SJSA1 (cell line): ENCODE measurements around the gene RHNO1. TPM values are rescaled to one million over a fixed set of nuclear protein-coding genes. Genes with fewer than 3 reads are reported as not detected.
A peak's percentile ranks its signal among the peaks of the same experiment; 100 is the strongest.

Source experiments
- DNase-seq, 2 experiments: peaks; one replicate each; pipeline ENCODE4 v3.0.0-alpha.2; 2015 to 2020; ENCODE audit warnings: low spot score in 2 of 2, low read depth in 1 of 2
- H3K27ac ChIP-seq: fragments of 250-450 bp; sonication (Bioruptor Pico); 2 replicates; pipeline ENCODE4 v1.5.1; 2020; ENCODE audit warnings: mild to moderate bottlenecking, moderate library complexity
- H3K27me3 ChIP-seq: fragments of 250-450 bp; sonication (Bioruptor Pico); replicated peaks from 2 replicates; pipeline ENCODE4 v1.5.1; 2020; ENCODE audit warnings: mild to moderate bottlenecking, moderate library complexity
- H3K36me3 ChIP-seq: fragments of 250-450 bp; sonication (Bioruptor Pico); 2 replicates; pipeline ENCODE4 v1.5.1; 2020; ENCODE audit warnings: mild to moderate bottlenecking
- H3K4me1 ChIP-seq: fragments of 250-450 bp; sonication (Bioruptor Pico); replicated peaks from 2 replicates; pipeline ENCODE4 v1.6.1; 2021; ENCODE audit warnings: mild to moderate bottlenecking
- H3K4me3 ChIP-seq: fragments of 250-450 bp; sonication (Bioruptor Pico); 2 replicates; pipeline ENCODE4 v1.5.1; 2020; ENCODE audit warnings: mild to moderate bottlenecking
- H3K9me3 ChIP-seq: fragments of 250-450 bp; sonication (Bioruptor Pico); replicated peaks from 2 replicates; pipeline ENCODE4 v1.5.1; 2020; ENCODE audit warnings: mild to moderate bottlenecking
- total RNA-seq: library from RNA; depleted of rRNA; stranded (reverse); fragments of >200 nt; shearing (Covaris generic); gene quantifications from 2 replicates; pipeline ENCODE4 v1.2.3, GENCODE V29; 2014; rRNA removed

RHNO1 gene, protein sequence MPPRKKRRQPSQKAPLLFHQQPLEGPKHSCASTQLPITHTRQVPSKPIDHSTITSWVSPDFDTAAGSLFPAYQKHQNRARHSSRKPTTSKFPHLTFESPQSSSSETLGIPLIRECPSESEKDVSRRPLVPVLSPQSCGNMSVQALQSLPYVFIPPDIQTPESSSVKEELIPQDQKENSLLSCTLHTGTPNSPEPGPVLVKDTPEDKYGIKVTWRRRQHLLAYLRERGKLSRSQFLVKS
- 48.1 and 58.1 TPM in 2 replicates for total RNA-seq

DNA sequence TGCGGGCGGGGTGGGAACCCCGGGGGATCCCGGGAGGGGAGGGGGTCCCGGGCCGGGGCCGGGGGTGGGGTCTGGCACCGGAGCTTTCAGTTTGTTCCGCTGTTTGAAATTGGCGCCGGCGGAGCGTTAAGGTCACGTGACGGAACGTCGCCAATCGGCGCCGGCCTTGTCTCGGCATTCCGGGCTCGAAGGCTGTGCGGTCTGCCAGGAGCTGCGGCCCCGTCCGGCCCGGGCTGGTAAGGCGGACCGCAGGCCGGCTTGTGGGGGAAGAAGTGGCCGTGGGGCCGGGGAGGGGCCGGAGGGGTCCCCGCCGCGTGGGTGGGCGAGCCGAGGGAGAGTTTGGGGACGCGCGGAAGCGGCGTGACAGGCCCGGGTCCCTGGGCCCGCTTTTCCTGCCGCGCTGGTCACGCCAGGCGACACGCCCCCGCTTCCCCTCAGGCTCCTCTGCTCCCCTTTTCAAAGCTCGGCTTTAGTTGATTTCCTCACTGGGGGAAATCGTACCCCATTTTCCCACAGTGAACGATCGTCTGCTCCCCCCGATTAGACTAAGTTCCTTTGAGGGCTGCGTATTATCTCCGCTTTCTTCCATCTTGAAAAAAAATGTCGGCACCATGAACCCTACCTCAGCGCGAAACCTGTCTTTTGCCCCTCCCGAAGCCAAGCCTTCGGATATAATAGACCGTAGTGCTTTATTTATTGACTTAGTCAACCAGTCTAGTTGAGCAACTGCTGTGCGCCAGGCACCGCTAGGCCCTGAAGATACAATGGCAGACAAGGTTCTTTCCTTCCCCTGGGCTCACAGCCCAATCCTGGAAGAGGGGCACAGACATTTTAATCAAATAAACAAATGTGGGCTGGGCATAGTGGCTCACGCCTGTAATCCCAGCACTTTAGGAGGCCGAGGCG, at the start of gene RHNO1, which contains the start of gene FOXM1:
Gene RHNO1, plus strand, starts transcription at position 177 of the 906 bp plus-strand sequence. CDS start 8,144 bp downstream, outside the sequence.
Gene FOXM1, minus strand, starts transcription at position 128 of the 906 bp plus-strand sequence. CDS start 2,696 bp downstream, outside the sequence.
- DNase-seq = peak; percentile 95 to 96
- Histone ChIP-seq H3K27ac (peak within 1 kb of the TSS; percentile 99), H3K36me3 (peaks cover 65% of the 10 kb centered on the region), H3K4me3 (peak within 1 kb of the TSS; percentile 96), H3K27me3 (no peaks in the 10 kb centered on the region), H3K4me1 (peaks cover 17% of the 10 kb centered on the region), H3K9me3 (no peaks in the 10 kb centered on the region)

DNA sequence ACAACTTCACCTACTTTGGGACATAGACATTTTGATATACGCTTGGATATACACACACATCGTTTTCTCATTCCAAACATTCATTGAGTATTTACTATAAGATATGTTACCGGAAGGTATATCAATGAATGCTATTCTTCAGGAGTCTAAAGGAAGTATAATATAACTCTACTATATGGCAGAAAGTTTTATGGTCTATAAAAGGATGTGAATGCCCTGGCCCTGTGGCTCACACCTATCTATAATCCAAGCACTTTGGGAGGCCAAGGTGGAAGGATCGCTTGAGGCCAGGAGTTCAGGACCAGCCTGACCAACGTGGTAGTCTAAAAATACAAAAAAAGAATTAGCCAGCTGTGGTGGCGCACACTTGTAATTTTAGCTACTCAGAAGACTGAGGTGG, 47.7 kb upstream of the RHNO1 start:
- no peak overlapping the region for H3K4me3 ChIP-seq
- H3K27me3 ChIP-seq = no peaks in the 10 kb centered on the region
- H3K4me1 ChIP-seq = peaks cover 8% of the 10 kb centered on the region
- H3K27ac ChIP-seq = no peak overlapping the region
- no peak for DNase-seq
- peaks cover 48% of the 10 kb centered on the region for H3K36me3 ChIP-seq
- H3K9me3 ChIP-seq = no peaks in the 10 kb centered on the region

DNA sequence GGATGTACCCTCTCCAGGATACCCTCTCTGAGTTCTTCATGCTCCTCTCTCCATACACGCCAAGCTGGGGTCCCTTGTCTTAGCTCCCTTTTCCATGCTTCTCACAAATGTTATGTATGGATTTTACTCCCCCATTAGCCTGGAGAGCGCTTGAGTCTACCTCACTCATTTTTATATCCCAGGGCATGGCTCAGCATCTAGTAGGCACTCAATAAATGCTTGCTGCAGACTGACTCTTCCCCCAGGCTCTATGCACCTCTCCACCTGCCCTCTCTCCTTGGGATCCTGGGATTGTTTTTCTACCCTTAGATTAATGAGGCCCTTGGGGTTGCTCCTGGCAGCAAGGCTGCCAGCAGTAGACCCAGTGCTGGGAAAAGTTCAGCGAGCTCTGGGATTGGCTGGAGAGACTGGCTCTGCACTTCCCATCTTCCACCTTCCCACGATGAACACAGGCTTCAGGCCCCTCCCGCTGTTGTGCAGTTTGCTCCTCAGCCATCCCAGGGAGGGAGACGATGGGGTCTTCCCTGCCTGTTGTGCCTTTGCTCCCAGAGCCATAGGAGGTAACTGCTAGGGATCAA, 44.4 kb upstream of the RHNO1 start:
- Histone ChIP-seq H3K9me3 (no peaks in the 10 kb centered on the region), H3K27ac (no peak overlapping the region), H3K4me1 (peaks cover 16% of the 10 kb centered on the region), H3K27me3 (no peaks in the 10 kb centered on the region), H3K4me3 (no peak overlapping the region), H3K36me3 (peaks cover 17% of the 10 kb centered on the region)
- DNase-seq = no peak

DNA sequence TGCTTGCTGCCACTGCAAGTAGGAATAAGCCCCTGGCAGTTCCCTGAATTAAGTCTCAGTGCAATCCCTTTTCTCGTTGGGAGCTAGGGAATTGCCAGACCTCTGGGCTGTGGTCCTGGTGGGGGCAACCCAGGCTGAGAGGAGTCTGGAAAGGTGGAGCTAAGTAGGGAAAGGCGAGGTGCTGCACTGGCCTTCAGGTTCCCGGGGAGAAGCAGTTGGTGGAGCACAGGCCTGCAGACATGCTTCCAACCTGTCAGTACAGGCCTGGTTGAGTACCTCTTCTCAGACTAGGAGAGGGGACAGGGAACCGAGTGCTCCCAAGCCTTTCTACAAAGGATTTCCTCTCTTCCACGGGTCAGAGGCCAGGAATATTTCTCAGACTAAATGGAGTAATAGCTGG, 43.7 kb upstream of the RHNO1 start:
- H3K4me1 ChIP-seq = peaks cover 16% of the 10 kb centered on the region
- peaks cover 10% of the 10 kb centered on the region for H3K36me3 ChIP-seq
- H3K4me3 ChIP-seq = no peak overlapping the region
- no peaks in the 10 kb centered on the region for H3K9me3 ChIP-seq
- no peak for DNase-seq
- H3K27ac ChIP-seq = no peak overlapping the region
- H3K27me3 ChIP-seq = no peaks in the 10 kb centered on the region

DNA sequence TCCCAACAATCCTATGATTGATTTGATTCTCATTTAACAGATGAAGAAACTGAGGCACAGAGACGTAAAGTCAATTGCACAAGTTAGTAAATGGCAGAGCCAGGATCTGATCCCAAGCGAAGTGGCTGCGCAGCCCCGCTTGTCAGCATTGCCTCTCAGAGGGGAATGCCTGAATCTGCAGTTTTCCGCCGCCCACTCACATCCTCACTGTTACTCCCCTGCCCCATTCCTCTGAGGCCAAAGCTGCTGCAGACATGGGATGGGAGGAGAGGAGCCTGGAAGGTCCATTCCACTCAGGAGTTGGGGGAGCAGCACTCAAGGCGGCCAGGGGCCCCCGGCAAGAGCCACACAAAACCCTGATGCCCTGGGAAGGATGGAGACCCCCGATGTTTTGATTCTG, 43.2 kb upstream of the RHNO1 start:
- Histone ChIP-seq H3K9me3 (no peaks in the 10 kb centered on the region), H3K4me1 (peaks cover 16% of the 10 kb centered on the region), H3K27ac (no peak overlapping the region), H3K36me3 (peaks cover 5% of the 10 kb centered on the region; the same call in 1 of the 2 replicates), H3K4me3 (no peak overlapping the region), H3K27me3 (no peaks in the 10 kb centered on the region)
- DNase-seq = no peak

DNA sequence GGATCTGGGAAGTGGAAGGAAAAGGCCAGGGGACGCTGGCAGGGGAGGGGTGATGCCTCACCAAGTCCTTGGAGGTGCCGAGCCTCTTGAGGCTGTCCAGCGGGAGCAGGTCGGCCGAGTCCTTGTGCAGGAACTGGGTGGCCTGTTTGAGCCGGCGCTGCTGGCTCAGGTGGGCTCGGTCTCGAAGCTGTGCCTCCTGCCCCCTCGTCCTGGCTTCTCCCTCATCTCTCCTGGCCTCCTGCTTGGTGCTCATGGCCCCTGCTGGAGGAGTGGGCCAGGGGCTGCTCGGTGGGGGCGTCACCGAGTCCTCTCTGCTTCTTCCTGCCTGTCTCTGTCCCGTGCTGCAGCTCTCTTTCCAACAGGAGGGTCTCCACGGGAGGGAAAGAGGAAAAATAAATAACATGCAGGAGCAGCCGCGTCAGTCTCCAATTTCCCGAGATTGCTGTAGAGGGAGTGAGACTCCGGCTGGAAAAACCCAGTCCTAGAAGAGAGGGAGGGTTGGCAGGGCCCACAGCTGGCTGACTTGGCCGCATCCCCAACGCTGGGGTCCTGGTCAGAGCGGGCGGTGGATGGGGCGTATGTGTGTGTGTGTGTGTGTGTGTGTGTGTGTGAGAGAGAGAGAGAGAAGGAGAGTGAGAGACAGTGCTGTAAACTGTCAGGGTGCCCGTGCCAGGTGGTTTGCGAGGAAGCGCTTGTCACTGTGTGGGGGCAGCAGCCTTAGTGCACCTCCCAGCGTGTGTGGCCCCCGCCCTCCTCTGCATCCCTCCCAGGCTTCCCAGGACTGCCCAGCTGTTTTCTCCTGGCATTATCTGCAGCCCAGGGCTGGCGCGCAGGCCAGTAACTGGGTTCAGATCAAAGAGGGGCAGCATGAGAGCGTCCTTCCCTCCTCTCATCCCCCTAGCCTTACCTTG, 42.2 kb upstream of the RHNO1 start, which contains the start of gene NRIP2:
Gene NRIP2, minus strand, starts transcription at position 455 of the 911 bp plus-strand sequence. Its CDS starts 52 bp downstream, at position 403.
- Histone ChIP-seq H3K4me3 (no peak within 1 kb of the TSS), H3K36me3 (no peaks in the 10 kb centered on the region), H3K27me3 (no peaks in the 10 kb centered on the region), H3K27ac (no peak within 1 kb of the TSS), H3K4me1 (peaks cover 16% of the 10 kb centered on the region), H3K9me3 (no peaks in the 10 kb centered on the region)
- peak; percentile 59 to 60 for DNase-seq

DNA sequence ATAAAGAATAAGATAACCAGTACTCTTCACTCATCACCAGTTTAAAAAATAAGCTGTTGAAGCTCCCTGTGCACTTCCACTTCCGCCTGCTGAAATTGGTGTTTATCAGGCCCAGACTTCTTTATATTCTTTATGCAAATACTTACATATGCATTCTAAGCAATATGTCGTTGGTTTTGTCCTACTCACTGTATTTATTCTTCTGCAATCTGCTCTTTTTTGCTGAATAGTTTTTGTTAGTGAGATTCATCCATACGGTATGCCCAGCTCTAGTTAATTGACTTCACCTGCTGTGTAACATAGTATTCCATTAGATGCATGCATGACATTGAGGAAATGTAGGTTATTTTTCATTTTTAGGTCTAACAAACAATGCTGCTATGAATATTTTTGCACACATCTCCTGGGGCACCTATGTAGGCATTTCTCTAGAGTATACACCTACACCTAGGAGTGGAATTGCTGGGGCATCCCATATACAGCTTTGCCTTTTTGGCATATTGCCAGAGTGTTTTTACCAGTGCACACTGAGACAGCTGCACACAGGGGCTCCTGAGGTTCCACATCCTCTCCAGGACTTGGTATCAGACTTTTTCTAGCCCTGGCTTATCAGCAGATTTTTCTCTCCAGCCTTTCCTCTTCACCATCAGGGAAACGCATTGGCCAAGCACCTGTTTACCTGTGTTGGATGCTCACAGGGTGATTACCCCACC, 41.2 kb upstream of the RHNO1 start:
- H3K4me3 ChIP-seq = no peak overlapping the region
- no peaks in the 10 kb centered on the region for H3K9me3 ChIP-seq
- H3K36me3 ChIP-seq = no peaks in the 10 kb centered on the region
- no peak for DNase-seq
- H3K27ac ChIP-seq = no peak overlapping the region
- peaks cover 16% of the 10 kb centered on the region for H3K4me1 ChIP-seq
- no peaks in the 10 kb centered on the region for H3K27me3 ChIP-seq

DNA sequence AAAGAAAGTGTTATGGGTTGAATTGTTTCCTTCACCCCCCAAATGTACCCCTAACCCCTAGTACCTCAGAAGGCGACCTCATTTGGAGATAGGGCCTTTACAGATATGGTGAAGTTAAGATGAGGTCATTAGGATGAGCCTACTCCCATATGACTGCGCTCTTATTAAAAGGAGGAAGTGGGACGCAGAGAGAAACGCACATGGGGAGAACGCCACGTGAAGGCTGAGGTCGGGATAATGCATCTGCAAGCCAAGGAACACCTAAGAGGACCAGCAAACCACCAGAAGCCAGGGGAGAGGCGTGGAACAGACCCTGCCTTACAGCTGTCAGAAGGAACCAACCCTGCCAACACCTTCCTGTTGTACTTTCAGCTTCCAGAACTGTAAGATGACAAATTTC, 40.4 kb upstream of the RHNO1 start:
- no peaks in the 10 kb centered on the region for H3K27me3 ChIP-seq
- H3K4me1 ChIP-seq = peaks cover 16% of the 10 kb centered on the region
- H3K4me3 ChIP-seq = no peak overlapping the region
- no peaks in the 10 kb centered on the region for H3K9me3 ChIP-seq
- no peaks in the 10 kb centered on the region for H3K36me3 ChIP-seq
- DNase-seq = no peak
- H3K27ac ChIP-seq = no peak overlapping the region

DNA sequence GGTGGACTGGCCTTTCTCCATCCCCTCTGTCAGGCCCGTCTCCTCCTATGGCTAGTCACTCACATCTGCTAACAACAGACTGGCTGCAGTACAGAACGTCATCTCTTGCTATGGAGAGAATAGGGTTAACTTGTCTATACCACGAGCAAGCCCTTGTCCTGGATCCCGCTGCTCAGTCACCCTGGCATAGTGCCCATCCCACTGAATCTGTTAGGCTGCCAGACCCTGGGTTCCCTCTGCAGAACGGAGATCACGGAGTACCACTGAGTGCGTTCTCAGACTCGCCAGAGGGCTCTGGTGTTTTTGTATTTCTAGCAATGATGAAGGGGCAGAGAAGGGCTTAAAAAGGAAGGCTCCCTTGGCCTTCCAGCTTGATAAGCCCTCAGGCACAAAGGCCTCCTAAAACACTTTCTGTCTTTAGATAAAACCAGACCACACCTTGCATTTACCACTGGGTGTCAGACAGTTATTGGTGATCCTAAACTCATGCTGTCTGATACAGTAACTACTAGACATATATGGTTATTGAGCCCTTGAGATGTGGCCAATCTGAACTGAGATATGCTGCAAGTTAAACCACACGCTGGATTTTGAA, 35.9 kb upstream of the RHNO1 start:
- no peaks in the 10 kb centered on the region for H3K36me3 ChIP-seq
- peaks cover 24% of the 10 kb centered on the region for H3K4me1 ChIP-seq
- DNase-seq = no peak
- H3K4me3 ChIP-seq = no peak overlapping the region
- H3K27me3 ChIP-seq = no peaks in the 10 kb centered on the region
- H3K9me3 ChIP-seq = no peaks in the 10 kb centered on the region
- no peak overlapping the region for H3K27ac ChIP-seq

DNA sequence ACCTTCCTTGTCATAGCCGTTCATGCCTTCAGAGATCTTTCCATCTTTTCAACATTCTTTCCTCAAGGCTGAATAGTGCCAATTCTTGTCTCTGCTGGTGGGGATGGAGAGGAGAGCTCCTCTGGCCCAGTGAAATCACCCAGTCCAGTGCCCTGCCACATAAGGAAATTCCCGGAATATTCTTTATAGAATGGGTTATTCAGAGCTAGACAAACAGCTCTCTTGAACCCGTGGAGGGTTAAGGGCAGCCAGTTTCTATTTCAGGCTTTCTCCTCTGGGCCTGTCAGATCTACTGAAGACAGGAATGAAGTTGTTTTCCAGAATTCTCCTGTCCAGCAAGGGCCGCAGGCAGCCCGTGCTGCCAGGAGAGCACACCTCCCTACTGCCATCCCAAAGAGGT, 34.1 kb upstream of the RHNO1 start:
- peaks cover 32% of the 10 kb centered on the region for H3K4me1 ChIP-seq
- no peaks in the 10 kb centered on the region for H3K27me3 ChIP-seq
- H3K27ac ChIP-seq = no peak overlapping the region
- DNase-seq = no peak
- H3K4me3 ChIP-seq = no peak overlapping the region
- H3K36me3 ChIP-seq = no peaks in the 10 kb centered on the region
- H3K9me3 ChIP-seq = no peaks in the 10 kb centered on the region

DNA sequence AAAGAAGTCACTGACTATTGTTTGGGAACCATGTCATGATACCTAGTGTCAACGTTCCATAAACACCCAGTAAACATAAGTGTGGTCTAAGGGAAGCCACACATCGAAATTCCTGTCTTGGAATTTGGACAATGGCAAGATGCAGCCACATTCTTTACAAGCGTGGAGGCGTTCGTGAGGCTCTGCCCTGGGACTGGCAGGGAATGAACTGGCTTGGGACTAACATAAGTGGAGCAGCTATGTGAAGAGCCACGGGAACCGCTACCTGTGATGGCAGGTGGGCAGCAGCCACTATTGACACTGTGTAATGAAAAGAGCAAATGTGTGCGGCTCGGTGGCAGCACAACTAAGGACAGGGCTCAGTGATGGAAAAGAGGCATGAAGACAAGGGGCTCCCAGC, 32.2 kb upstream of the RHNO1 start:
- no peaks in the 10 kb centered on the region for H3K36me3 ChIP-seq
- peak; percentile 89 to 92 for DNase-seq
- H3K27ac ChIP-seq = peak overlapping the region; percentile 100
- H3K4me1 ChIP-seq = peaks cover 39% of the 10 kb centered on the region
- peak overlapping the region; percentile 12 for H3K4me3 ChIP-seq
- no peaks in the 10 kb centered on the region for H3K27me3 ChIP-seq
- H3K9me3 ChIP-seq = no peaks in the 10 kb centered on the region

DNA sequence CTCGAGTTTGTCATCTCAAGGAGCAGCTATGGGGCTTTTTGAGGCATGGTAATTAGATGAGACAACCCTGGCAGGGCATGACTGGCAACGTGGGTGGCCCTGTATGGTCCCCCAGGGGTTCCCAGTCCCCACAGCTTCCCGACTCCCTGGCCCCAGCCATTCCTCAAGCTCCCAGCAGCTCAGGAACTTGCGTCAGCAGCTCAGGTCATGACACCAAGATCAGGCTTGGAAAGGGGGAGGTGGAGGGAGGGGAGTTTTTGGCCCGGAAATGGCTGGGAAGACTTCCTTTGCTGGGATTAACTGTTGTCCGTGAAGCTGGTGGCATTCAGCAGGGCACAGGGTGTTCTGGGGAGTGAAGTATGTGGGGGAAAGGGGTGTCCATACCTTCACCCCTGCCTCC, 31.7 kb upstream of the RHNO1 start:
- H3K27me3 ChIP-seq = no peaks in the 10 kb centered on the region
- H3K9me3 ChIP-seq = no peaks in the 10 kb centered on the region
- no peaks in the 10 kb centered on the region for H3K36me3 ChIP-seq
- peak overlapping the region; percentile 100 for H3K27ac ChIP-seq
- peaks cover 44% of the 10 kb centered on the region for H3K4me1 ChIP-seq
- peak; percentile 97 to 99 for DNase-seq
- H3K4me3 ChIP-seq = peak overlapping the region; percentile 12
